HG03469 (cell line): ENCODE measurements around the gene SYTL4.
"Not testable (repeated sequence)": the region's sequence is repeated elsewhere in the genome, so short reads cannot be mapped to it uniquely, and the experiment has no call there.

Experiments used
- ATAC-seq: cut with Tn5 transposase; IDR thresholded peaks from one replicate; pipeline ENCODE4 v1.9.1; 2021; ENCODE audit warnings: mild to moderate bottlenecking, moderate library complexity, moderate number of reproducible peaks; ENCODE audit not compliant: unreplicated experiment

Gene SYTL4

GRCh38 chrX:100731441-100732281 lies at the start of gene SYTL4:
TSS of gene SYTL4 (minus strand) at chrX:100732121. CDS start at chrX:100702037, 30,084 bp downstream.
- ATAC-seq = no peak

GRCh38 chrX:100769439-100769838 lies 37.5 kb upstream of the SYTL4 start:
- ATAC-seq = not testable (repeated sequence)

GRCh38 chrX:100768679-100769338 lies 36.9 kb upstream of the SYTL4 start:
- no peak for ATAC-seq

- ATAC-seq = no peak
Observed at GRCh38 chrX:100750883-100751282, 19.0 kb upstream of the SYTL4 start.

- no peak for ATAC-seq
Observed at GRCh38 chrX:100748108-100748507, 16.2 kb upstream of the SYTL4 start.

- no peak for ATAC-seq
Observed at GRCh38 chrX:100747703-100748102, 15.8 kb upstream of the SYTL4 start.

GRCh38 chrX:100747090-100747489 lies 15.2 kb upstream of the SYTL4 start:
- ATAC-seq = no peak

- ATAC-seq = no peak
Observed at GRCh38 chrX:100745806-100746537, 14.1 kb upstream of the SYTL4 start.

- ATAC-seq = no peak
Observed at GRCh38 chrX:100745205-100745604, 13.3 kb upstream of the SYTL4 start.

- ATAC-seq = no peak
Observed at GRCh38 chrX:100743009-100743607, 11.2 kb upstream of the SYTL4 start.

- not testable (repeated sequence) for ATAC-seq
Observed at GRCh38 chrX:100724006-100724405, 7.9 kb downstream of the SYTL4 start.

- ATAC-seq = no peak
Observed at GRCh38 chrX:100721328-100721727, 10.6 kb downstream of the SYTL4 start.

GRCh38 chrX:100720301-100720700 lies 11.6 kb downstream of the SYTL4 start:
- ATAC-seq = no peak

- ATAC-seq = no peak
Observed at GRCh38 chrX:100719139-100719538, 12.8 kb downstream of the SYTL4 start.

- no peak for ATAC-seq
Observed at GRCh38 chrX:100717363-100717762, 14.6 kb downstream of the SYTL4 start.

GRCh38 chrX:100710816-100711215 lies 21.1 kb downstream of the SYTL4 start:
- no peak for ATAC-seq

- ATAC-seq = no peak
Observed at GRCh38 chrX:100704581-100705203, 27.2 kb downstream of the SYTL4 start.

GRCh38 chrX:100700809-100701208 lies 31.1 kb downstream of the SYTL4 start:
- ATAC-seq = no peak

- ATAC-seq = no peak
Observed at GRCh38 chrX:100698551-100698950, 33.4 kb downstream of the SYTL4 start.

GRCh38 chrX:100696699-100697351 lies 35.1 kb downstream of the SYTL4 start:
- no peak for ATAC-seq
